Coronary artery (tissue), 2 donors: ENCODE measurements around the gene CHAC1.
"Not testable (repeated sequence)": the region's sequence is repeated elsewhere in the genome, so short reads cannot be mapped to it uniquely, and the experiment has no call there.

Source experiments
- DNase-seq: peaks from one replicate; pipeline ENCODE4 v3.0.0-alpha.2; 2017; ENCODE audit warnings: low spot score
- H3K27ac ChIP-seq, 2 donors: fragments of 200-600 bp; sonication (generic); one replicate each; pipeline ENCODE4 v1.5.1; 2016 to 2019
- H3K4me3 ChIP-seq: fragments of 200-600 bp; sonication (generic); 2 replicates; pipeline ENCODE4 v1.5.1; 2016; ENCODE audit warnings: mild to moderate bottlenecking, moderate library complexity
- TF ChIP-seq, protein P1 (sequence below): fragments of 200-600 bp; sonication (generic); IDR thresholded peaks from one replicate; pipeline ENCODE4 v1.5.1; 2019; ENCODE audit warnings: antibody characterized with exemption

CHAC1 gene

DNA sequence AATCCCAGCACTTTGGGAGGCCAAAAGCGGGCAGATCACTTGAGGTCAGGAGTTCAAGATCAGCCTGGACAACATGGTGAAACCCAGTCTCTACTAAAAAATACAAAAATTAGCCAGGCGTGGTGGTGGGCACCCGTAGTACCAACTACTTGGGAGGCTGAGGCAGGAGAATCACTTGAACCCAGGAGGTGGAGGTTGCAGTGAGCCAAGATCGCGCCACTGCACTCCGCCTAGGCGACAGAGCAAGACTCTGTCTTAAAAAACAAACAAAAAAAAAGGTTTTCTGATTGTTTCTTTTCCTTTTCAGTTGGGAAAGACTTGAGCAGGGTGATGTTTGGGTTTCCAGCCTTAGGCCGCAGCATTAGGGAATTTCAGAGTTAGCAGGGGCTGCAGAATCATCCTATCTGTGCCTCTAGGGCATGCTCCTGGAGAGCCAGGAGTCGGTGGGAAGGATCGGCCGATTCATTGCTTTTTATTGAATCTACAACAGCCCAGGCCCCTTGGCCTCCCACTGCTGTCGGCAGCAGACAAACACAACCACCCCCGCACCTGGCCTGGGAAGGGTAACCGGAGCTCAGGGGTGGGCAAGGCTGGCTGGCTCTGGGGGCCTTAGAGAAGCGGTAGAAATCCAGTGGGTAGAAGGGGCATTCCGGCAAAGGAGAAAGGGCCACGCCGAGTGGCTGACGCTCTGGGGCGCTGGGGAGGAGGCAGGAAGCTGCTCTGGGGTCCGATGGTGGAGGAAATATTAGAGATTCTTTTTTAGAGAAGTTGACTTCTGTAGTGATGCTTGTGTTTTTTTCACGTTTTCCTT is 6.3 kb downstream of the CHAC1 start:
- H3K4me3 ChIP-seq = no peak overlapping the region
- TF ChIP-seq, protein P1, sequence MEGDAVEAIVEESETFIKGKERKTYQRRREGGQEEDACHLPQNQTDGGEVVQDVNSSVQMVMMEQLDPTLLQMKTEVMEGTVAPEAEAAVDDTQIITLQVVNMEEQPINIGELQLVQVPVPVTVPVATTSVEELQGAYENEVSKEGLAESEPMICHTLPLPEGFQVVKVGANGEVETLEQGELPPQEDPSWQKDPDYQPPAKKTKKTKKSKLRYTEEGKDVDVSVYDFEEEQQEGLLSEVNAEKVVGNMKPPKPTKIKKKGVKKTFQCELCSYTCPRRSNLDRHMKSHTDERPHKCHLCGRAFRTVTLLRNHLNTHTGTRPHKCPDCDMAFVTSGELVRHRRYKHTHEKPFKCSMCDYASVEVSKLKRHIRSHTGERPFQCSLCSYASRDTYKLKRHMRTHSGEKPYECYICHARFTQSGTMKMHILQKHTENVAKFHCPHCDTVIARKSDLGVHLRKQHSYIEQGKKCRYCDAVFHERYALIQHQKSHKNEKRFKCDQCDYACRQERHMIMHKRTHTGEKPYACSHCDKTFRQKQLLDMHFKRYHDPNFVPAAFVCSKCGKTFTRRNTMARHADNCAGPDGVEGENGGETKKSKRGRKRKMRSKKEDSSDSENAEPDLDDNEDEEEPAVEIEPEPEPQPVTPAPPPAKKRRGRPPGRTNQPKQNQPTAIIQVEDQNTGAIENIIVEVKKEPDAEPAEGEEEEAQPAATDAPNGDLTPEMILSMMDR = no peak
- no peak for DNase-seq
- no peak overlapping the region for H3K27ac ChIP-seq

DNA sequence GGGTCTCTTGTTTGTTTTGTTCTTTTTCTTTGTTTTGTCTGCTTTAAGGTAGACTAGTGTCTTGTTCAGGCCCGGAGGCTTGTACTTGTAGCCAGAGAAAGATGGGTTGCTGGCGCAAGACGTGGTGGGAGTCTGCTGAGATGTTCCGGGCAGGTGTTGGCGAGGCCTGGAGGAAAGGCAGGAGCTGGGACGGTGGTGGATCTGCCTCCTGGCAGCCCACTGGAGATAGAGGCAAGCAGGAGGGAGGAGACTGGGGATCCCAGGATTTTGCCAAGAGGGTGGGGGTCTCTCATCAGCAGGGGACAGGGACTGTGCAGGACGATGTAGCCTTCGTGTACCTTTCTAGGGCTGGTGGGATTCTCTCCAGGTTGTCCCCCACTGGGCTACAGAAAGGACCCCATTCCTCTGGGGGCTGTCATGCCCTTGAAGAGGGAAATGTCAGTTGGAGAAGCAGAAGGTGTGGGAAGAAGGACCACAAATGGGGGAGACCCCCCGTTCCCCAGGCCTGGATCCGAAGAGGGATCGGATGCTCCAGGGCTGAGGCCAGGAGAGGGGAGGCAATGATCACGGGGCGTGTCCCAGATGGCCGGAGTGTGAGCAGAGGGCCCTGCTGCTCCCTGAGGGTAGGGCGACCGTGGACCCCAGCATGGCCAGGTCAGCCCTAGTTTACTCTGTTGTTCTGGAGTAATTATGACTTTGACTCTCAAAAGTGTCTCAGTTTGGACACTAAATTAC is 7.0 kb downstream of the CHAC1 start:
- DNase-seq = no peak
- TF ChIP-seq, protein P1 = no peak
- H3K4me3 ChIP-seq = no peak overlapping the region
- H3K27ac ChIP-seq = no peak overlapping the region

DNA sequence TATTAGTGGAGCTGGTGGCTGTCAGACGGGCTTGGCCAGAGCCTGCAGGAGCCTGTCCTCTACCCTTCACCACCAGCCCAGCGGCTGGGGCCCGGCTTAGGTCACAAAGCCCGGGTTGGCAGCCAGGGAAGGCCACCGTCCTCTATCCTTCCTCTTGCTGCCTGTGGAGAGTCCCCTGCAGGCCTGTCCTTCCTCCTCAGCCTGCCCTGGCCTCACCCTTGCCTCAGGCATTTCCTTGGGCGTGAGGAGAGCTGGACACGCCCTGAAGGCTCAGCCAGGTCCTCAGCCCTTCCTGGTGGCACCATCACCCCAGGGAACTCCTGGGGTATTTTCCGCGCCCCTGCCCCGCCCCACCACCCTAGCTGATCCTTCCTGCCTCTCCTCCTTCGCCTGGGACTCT is 7.7 kb downstream of the CHAC1 start:
- TF ChIP-seq, protein P1 = no peak
- no peak for DNase-seq
- H3K27ac ChIP-seq = no peak overlapping the region
- H3K4me3 ChIP-seq = no peak overlapping the region

DNA sequence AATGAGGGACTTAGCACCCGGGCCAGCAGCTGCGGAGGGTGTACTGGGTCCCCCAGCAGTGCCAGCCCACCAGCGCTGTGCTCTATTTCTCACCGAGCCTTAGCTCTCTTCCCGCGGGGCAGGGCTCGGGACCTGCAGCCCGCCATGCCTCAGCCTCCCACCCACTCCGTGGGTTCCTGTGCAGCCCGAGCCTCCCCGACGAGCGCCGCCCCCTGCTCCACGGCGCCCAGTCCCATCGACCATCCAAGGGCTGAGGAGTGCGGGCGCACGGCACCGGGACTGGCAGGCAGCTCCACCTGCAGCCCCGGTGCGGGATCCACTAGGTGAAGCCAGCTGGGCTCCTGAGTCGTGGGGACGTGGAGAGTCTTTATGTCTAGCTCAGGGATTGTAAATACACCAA is 8.5 kb downstream of the CHAC1 start:
- not testable (repeated sequence) for H3K4me3 ChIP-seq, DNase-seq, H3K27ac ChIP-seq

DNA sequence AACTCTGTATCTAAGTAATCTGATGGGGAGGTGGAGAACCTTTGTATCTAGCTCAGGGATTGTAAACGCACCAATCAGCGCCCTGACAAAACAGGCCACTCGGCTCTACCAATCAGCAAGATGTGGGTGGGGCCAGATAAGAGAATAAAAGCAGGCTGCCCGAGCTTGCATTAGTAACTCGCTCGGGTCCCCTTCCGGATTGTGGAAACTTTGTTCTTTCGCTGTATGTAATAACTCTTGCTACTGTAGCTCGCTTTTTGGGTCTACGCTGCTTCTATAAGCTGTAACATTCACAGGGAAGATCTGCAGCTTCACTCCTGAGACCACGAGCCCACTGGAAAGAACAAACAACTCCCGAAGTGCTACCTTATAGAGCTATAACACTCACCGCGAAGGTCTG is 9.0 kb downstream of the CHAC1 start:
- not testable (repeated sequence) for DNase-seq, H3K27ac ChIP-seq

DNA sequence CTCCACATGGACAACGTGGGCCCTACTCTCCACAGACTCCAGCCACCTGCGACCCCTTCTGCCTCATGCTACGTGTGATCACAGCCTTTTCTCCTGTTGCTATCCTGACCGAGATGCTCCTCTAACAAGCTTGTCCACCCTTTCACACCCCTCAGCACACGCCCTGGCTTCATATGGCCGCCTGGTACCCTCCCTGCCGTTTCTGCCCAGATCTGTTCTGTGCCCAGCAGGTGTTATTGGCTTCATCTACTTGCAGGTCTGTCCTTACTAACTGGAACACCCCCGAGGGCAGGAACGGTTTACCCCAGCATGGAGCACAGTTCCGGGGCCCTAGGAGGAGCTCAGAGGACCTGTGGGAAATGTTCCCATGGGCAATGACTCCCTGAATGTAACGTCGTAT is 9.9 kb downstream of the CHAC1 start:
- no peak overlapping the region for H3K4me3 ChIP-seq
- no peak overlapping the region for H3K27ac ChIP-seq
- DNase-seq = no peak
- TF ChIP-seq, protein P1 = no peak

More for the DNA sequence above, 9.0 kb downstream of the CHAC1 start:
- H3K4me3 ChIP-seq = not testable (repeated sequence)

DNA sequence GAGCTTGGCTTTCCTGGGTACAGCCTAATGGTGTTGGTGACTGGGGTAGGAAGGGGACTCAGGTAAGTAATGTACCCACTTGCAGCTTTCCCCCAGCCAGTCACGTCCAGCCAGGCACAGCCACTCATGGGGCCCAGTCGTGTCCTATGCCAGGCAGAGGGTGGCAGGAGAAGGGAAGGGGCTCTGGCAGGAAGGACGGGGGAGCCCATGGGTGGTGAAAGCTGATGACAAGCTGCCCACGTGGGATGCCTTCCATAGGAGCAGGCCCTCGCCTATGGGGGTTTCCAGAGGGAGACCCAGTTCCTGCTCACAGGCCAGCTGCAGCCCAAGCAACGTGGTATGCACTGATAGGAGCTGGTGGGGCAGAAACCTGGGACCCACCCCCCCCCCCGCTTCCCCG is 10.7 kb downstream of the CHAC1 start:
- DNase-seq = no peak
- Histone ChIP-seq H3K27ac (no peak overlapping the region), H3K4me3 (no peak overlapping the region)
- TF ChIP-seq, protein P1 = no peak

DNA sequence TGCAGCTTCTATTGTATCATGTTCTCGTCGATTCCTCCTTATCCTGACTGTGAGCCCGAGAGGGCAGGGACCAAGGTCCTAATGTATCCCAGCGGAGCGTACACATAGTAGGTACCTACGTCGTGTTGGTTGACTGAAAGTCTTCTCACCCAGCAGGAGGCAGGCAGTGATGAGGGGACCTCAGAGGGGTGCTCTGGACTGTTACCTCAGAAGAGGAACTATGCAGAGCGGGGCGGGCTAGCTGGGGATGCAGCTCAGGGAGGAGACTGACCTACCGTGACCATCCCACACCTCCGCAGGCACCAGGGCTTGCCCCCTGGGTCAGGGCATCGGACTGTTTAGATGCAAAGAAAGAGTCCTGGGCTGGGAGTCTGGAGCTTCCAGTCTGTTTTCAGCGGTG is 11.4 kb downstream of the CHAC1 start:
- TF ChIP-seq, protein P1 = no peak
- H3K27ac ChIP-seq = no peak overlapping the region
- H3K4me3 ChIP-seq = no peak overlapping the region
- no peak for DNase-seq
